Measurements from ENCODE around the gene FNDC3A. TPM values are rescaled to one million over a fixed set of nuclear protein-coding genes. Genes with fewer than 3 reads are reported as not detected.

The FNDC3A gene
- total RNA-seq, 2 donors from 2014 or later = 38.9 to 58.2 TPM

DNA sequence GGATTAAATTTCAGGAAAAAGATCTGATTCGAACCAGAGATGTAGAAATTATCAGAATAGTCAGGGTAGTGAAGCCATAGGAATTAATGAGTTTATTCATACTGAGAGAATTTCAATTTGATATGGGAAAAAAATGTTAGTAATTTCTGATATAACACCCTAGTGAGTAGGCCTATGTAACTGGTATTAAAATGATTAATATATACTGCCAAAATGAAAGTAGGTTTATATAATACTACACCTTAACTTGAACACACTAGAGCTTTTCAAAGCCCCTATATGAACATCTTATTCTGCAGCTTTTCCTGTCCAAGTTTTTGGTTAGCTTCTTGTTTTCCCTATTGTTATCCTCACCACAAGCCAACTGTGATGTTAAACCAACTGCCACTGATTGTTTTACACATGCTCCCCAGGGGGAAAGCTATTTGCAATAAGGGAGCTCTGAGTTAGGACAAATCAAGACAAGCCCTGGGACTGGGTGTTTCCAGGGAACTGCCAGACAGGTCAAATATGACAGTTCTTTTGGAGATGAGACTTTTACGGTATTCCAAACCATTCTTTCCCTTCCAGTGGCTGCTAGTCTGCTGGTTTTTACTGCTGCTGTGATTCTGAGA is 45.3 kb downstream of the FNDC3A start:
- no peak for DNase-seq (ENCODE audit: low spot score)
- no peaks in the 10 kb centered on the region for H3K9me3 ChIP-seq
- no peak overlapping the region for H3K27ac ChIP-seq
- 77% methylated on average over 2 of the region's 2 CpGs for WGBS
- no peak overlapping the region for H3K4me3 ChIP-seq
- intact Hi-C loops (cut with DNase I) = no loop called here
- H3K27me3 ChIP-seq (replicated peaks; ENCODE audit: insufficient read depth) = no peaks in the 10 kb centered on the region
- no peaks in the 10 kb centered on the region for H3K4me1 ChIP-seq (replicated peaks)
- no peak for TF ChIP-seq CTCF (IDR thresholded peaks at IDR 0.05)
- no peak for TF ChIP-seq POLR2AphosphoS5 (IDR thresholded peaks at IDR 0.05)
- no peak for TF ChIP-seq POLR2A (IDR thresholded peaks at IDR 0.05)
- H3K36me3 ChIP-seq = no peaks in the 10 kb centered on the region

GRCh38 chr13:49021953-49022352 is 46.2 kb downstream of the FNDC3A start:
- Histone ChIP-seq H3K4me3 (no peak overlapping the region), H3K36me3 (no peaks in the 10 kb centered on the region), H3K9me3 (no peaks in the 10 kb centered on the region), H3K4me1 (replicated peaks) (no peaks in the 10 kb centered on the region), H3K27ac (no peak overlapping the region), H3K27me3 (replicated peaks; ENCODE audit: insufficient read depth) (no peaks in the 10 kb centered on the region)
- TF ChIP-seq CTCF (IDR thresholded peaks at IDR 0.05) (no peak), POLR2A (IDR thresholded peaks at IDR 0.05) (no peak), POLR2AphosphoS5 (IDR thresholded peaks at IDR 0.05) (no peak)
- intact Hi-C loops (cut with DNase I) = no loop called here
- WGBS = 97% methylated on average over 1 of the region's 1 CpG
- no peak for DNase-seq (ENCODE audit: low spot score)

GRCh38 chr13:49022472-49023144 is 46.9 kb downstream of the FNDC3A start:
- DNase-seq (ENCODE audit: low spot score) = no peak
- 95% methylated on average over 2 of the region's 2 CpGs for WGBS
- no peaks in the 10 kb centered on the region for H3K9me3 ChIP-seq
- intact Hi-C loops (cut with DNase I) = no loop called here
- no peaks in the 10 kb centered on the region for H3K4me1 ChIP-seq (replicated peaks)
- H3K27ac ChIP-seq = no peak overlapping the region
- TF ChIP-seq CTCF (IDR thresholded peaks at IDR 0.05) = no peak
- no peak for TF ChIP-seq POLR2AphosphoS5 (IDR thresholded peaks at IDR 0.05)
- TF ChIP-seq POLR2A (IDR thresholded peaks at IDR 0.05) = no peak
- no peak overlapping the region for H3K4me3 ChIP-seq
- no peaks in the 10 kb centered on the region for H3K36me3 ChIP-seq
- H3K27me3 ChIP-seq (replicated peaks; ENCODE audit: insufficient read depth) = no peaks in the 10 kb centered on the region

DNA sequence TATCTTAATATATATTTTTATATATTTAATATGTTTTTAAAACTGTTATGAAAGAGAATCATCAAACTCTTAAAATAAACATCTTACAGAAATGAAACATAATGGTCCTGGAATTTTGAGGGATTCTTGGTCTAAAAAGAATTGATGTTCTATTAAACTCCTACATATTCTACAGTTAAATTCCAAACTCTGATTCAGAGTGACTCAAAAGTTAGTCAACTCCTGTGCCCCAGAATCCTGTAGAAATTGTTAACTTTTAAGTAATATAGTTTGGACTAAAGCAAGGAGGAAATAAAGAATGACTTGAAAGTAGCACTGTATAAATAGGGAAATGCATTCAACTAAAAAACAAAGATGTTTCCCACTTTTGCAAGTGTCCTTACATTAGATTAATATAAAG is 47.7 kb downstream of the FNDC3A start:
- TF ChIP-seq POLR2AphosphoS5 (IDR thresholded peaks at IDR 0.05) = no peak
- no peak for TF ChIP-seq CTCF (IDR thresholded peaks at IDR 0.05)
- no peak for TF ChIP-seq POLR2A (IDR thresholded peaks at IDR 0.05)
- H3K4me3 ChIP-seq = no peak overlapping the region
- H3K36me3 ChIP-seq = no peaks in the 10 kb centered on the region
- no peaks in the 10 kb centered on the region for H3K9me3 ChIP-seq
- DNase-seq (ENCODE audit: low spot score) = no peak
- no peaks in the 10 kb centered on the region for H3K4me1 ChIP-seq (replicated peaks)
- H3K27ac ChIP-seq = no peak overlapping the region
- intact Hi-C loops (cut with DNase I) = no loop called here
- H3K27me3 ChIP-seq (replicated peaks; ENCODE audit: insufficient read depth) = no peaks in the 10 kb centered on the region

GRCh38 chr13:49026851-49027250 is 51.1 kb downstream of the FNDC3A start:
- no peaks in the 10 kb centered on the region for H3K4me1 ChIP-seq (replicated peaks)
- H3K9me3 ChIP-seq = no peaks in the 10 kb centered on the region
- intact Hi-C loops (cut with DNase I) = no loop called here
- TF ChIP-seq POLR2A (IDR thresholded peaks at IDR 0.05) (no peak), POLR2AphosphoS5 (IDR thresholded peaks at IDR 0.05) (no peak), CTCF (IDR thresholded peaks at IDR 0.05) (no peak)
- H3K4me3 ChIP-seq = no peak overlapping the region
- no peak for DNase-seq (ENCODE audit: low spot score)
- 100% methylated on average over 1 of the region's 1 CpG for WGBS
- no peak overlapping the region for H3K27ac ChIP-seq
- H3K36me3 ChIP-seq = no peaks in the 10 kb centered on the region
- no peaks in the 10 kb centered on the region for H3K27me3 ChIP-seq (replicated peaks; ENCODE audit: insufficient read depth)

All from prostate gland (tissue), 2 donors.